CD8-positive, alpha-beta memory T cell (primary cell): ENCODE data around the gene NUBP1. TPM values are rescaled to one million over a fixed set of nuclear protein-coding genes. Genes with fewer than 3 reads are reported as not detected.

Experiments used
- CTCF ChIA-PET: fragments of 350-600 bp; sonication (Branson Sonifier 250); formaldehyde crosslinking; loops from one replicate; lab custom pipeline; 2021; ENCODE audit warnings: antibody characterized with exemption; lab: Charles Lee
- POLR2A ChIA-PET: fragments of 350-600 bp; sonication (Branson Sonifier 250); formaldehyde crosslinking; loops from one replicate; lab custom pipeline; 2021; ENCODE audit warnings: antibody characterized with exemption; lab: Charles Lee
- DNase-seq, 5 donors: peaks; one replicate each; pipeline versions ENCODE4 v3.0.0 to v3.0.0-alpha.2; 2020 to 2022; ENCODE audit warnings: mixed read lengths in 1 of 5
- H3K27ac ChIP-seq: one replicate; pipeline ENCODE4 v1.7.0; 2013; ENCODE audit warnings: low read depth, mild to moderate bottlenecking, low read length, moderate library complexity
- H3K27me3 ChIP-seq: 2 replicates; pipeline ENCODE4 v1.7.0; 2013; ENCODE audit warnings: low read length, mild to moderate bottlenecking; ENCODE audit not compliant: insufficient read depth, poor library complexity, severe bottlenecking
- H3K36me3 ChIP-seq: 2 replicates; pipeline ENCODE4 v1.7.0; 2013; ENCODE audit warnings: mild to moderate bottlenecking, low read length, moderate library complexity; ENCODE audit not compliant: insufficient read depth
- H3K4me1 ChIP-seq: 2 replicates; pipeline ENCODE4 v1.7.0; 2013; ENCODE audit warnings: mild to moderate bottlenecking, low read length, moderate library complexity; ENCODE audit not compliant: insufficient read depth
- H3K4me3 ChIP-seq: 2 replicates; pipeline ENCODE4 v1.7.0; 2013; ENCODE audit warnings: mild to moderate bottlenecking, low read length
- H3K9me3 ChIP-seq: 2 replicates; pipeline ENCODE4 v1.7.0; 2013; ENCODE audit warnings: mild to moderate bottlenecking, low read length
- H3K27ac Mint-ChIP-seq, 8 donors: one replicate each; pipeline ENCODE4 v1.8.0; 2020 to 2021; ENCODE audit warnings: mixed read lengths in 8 of 8, mild to moderate bottlenecking in 6 of 8, inconsistent platforms in 3 of 8, moderate library complexity in 3 of 8
- H3K27me3 Mint-ChIP-seq, 2 donors: one replicate each; pipeline ENCODE4 v1.8.0; 2020 to 2021; ENCODE audit warnings: mixed read lengths in 2 of 2, mild to moderate bottlenecking in 1 of 2, moderate library complexity in 1 of 2
- H3K36me3 Mint-ChIP-seq, 3 donors: one replicate each; pipeline ENCODE4 v1.8.0; 2020 to 2021; ENCODE audit warnings: mixed read lengths in 3 of 3, inconsistent platforms in 1 of 3, mild to moderate bottlenecking in 1 of 3
- H3K4me1 Mint-ChIP-seq, 3 donors: one replicate each; pipeline ENCODE4 v1.8.0; 2020 to 2021; ENCODE audit warnings: mixed read lengths in 3 of 3, inconsistent platforms in 1 of 3, mild to moderate bottlenecking in 1 of 3
- H3K4me3 Mint-ChIP-seq, 7 donors: one replicate each; pipeline ENCODE4 v1.8.0; 2020 to 2021; ENCODE audit warnings: mixed read lengths in 7 of 7, mild to moderate bottlenecking in 6 of 7, moderate library complexity in 4 of 7, inconsistent platforms in 2 of 7
- H3K9me3 Mint-ChIP-seq, 5 donors: one replicate each; pipeline ENCODE4 v1.8.0; 2020 to 2022; ENCODE audit warnings: mixed read lengths in 5 of 5, mild to moderate bottlenecking in 3 of 5, moderate library complexity in 2 of 5, inconsistent platforms in 1 of 5
- polyA plus RNA-seq: library from polyadenylated mRNA; unstranded; fragments of 300-500 nt; fragmentation: Illumina TruSeq; gene quantifications from one replicate; pipeline ENCODE4 v1.2.3, GENCODE V29; 2021
- total RNA-seq, 2 experiments: library from RNA; stranded (reverse); gene quantifications; one replicate each; pipeline ENCODE4 v1.2.3, GENCODE V29; 2021

Gene NUBP1
- total and polyA plus RNA-seq, 3 experiments from 2014 or later: 30.9 to 43.5 (median 41.3) TPM

GRCh38 chr16:10752843-10753523 lies 9.3 kb downstream of the NUBP1 start:
- Mint-ChIP-seq H3K4me3 (no peak overlapping the region), H3K9me3 (no peaks in the 10 kb centered on the region), H3K36me3 (peaks cover 18 to 86% (median 25%) of the 10 kb centered on the region in 3 donors), H3K27me3 (peaks cover 0 to 1% of the 10 kb centered on the region in 2 donors), H3K4me1 (peaks cover 0 to 2% (median 0%) of the 10 kb centered on the region in 3 donors), H3K27ac (no peak overlapping the region)
- peaks cover 38% of the 10 kb centered on the region for H3K36me3 ChIP-seq
- no peak overlapping the region for H3K4me3 ChIP-seq
- no peaks in the 10 kb centered on the region for H3K9me3 ChIP-seq
- CTCF ChIA-PET: interaction anchor here (1.0 kb wide), 1 partner anchor 9 kb away, joined by 3 read pairs; no protein-coding TSS in a partner anchor
- H3K27me3 ChIP-seq: no peaks in the 10 kb centered on the region
- DNase-seq: no peak
- no peaks in the 10 kb centered on the region for H3K4me1 ChIP-seq
- POLR2A ChIA-PET: interaction anchor here (0.5 kb wide), 1 partner anchor 16 kb away, joined by 4 read pairs; no protein-coding TSS in a partner anchor
- no peak overlapping the region for H3K27ac ChIP-seq

- peaks cover 0 to 2% (median 0%) of the 10 kb centered on the region in 3 donors for H3K4me1 Mint-ChIP-seq
- peaks cover 40% of the 10 kb centered on the region for H3K36me3 ChIP-seq
- no peaks in the 10 kb centered on the region for H3K4me1 ChIP-seq
- H3K27me3 Mint-ChIP-seq: peaks cover 0 to 1% of the 10 kb centered on the region in 2 donors
- ChIA-PET POLR2A (no interaction called here), CTCF (no interaction called here)
- no peaks in the 10 kb centered on the region for H3K9me3 ChIP-seq
- H3K36me3 Mint-ChIP-seq: peaks cover 12 to 86% (median 20%) of the 10 kb centered on the region in 3 donors
- H3K27ac Mint-ChIP-seq: no peak overlapping the region
- no peak for DNase-seq
- no peaks in the 10 kb centered on the region for H3K9me3 Mint-ChIP-seq
- no peak overlapping the region for H3K27ac ChIP-seq
- H3K27me3 ChIP-seq: no peaks in the 10 kb centered on the region
- H3K4me3 Mint-ChIP-seq: no peak overlapping the region
- H3K4me3 ChIP-seq: no peak overlapping the region
These were observed 10.0 kb downstream of the NUBP1 start for GRCh38 chr16:10753670-10754069.

GRCh38 chr16:10754941-10755340 lies 11.3 kb downstream of the NUBP1 start:
- Mint-ChIP-seq H3K27me3 (peaks cover 0 to 1% of the 10 kb centered on the region in 2 donors), H3K4me3 (no peak overlapping the region), H3K4me1 (peaks cover 0 to 2% (median 0%) of the 10 kb centered on the region in 3 donors), H3K9me3 (no peaks in the 10 kb centered on the region), H3K27ac (no peak overlapping the region), H3K36me3 (peaks cover 14 to 88% (median 28%) of the 10 kb centered on the region in 3 donors)
- Histone ChIP-seq H3K27ac (no peak overlapping the region), H3K9me3 (no peaks in the 10 kb centered on the region), H3K4me3 (no peak overlapping the region), H3K4me1 (no peaks in the 10 kb centered on the region), H3K27me3 (no peaks in the 10 kb centered on the region), H3K36me3 (peaks cover 51% of the 10 kb centered on the region)
- ChIA-PET POLR2A (no interaction called here), CTCF (no interaction called here)
- DNase-seq: no peak

- CTCF ChIA-PET: no interaction called here
- Histone ChIP-seq H3K4me1 (no peaks in the 10 kb centered on the region), H3K36me3 (peaks cover 52% of the 10 kb centered on the region), H3K4me3 (no peak overlapping the region), H3K27me3 (no peaks in the 10 kb centered on the region), H3K27ac (no peak overlapping the region), H3K9me3 (no peaks in the 10 kb centered on the region)
- Mint-ChIP-seq H3K36me3 (peaks cover 23 to 91% (median 28%) of the 10 kb centered on the region in 3 donors), H3K27ac (no peak overlapping the region), H3K9me3 (no peaks in the 10 kb centered on the region), H3K27me3 (peaks cover 0 to 1% of the 10 kb centered on the region in 2 donors), H3K4me1 (no peaks in the 10 kb centered on the region), H3K4me3 (no peak overlapping the region)
- POLR2A ChIA-PET: no interaction called here
- DNase-seq: no peak
These were observed 12.9 kb downstream of the NUBP1 start for GRCh38 chr16:10756574-10756973.

GRCh38 chr16:10760858-10761257 lies 17.2 kb downstream of the NUBP1 start:
- H3K9me3 Mint-ChIP-seq: no peaks in the 10 kb centered on the region
- no peaks in the 10 kb centered on the region for H3K27me3 Mint-ChIP-seq
- H3K27ac Mint-ChIP-seq: no peak overlapping the region
- CTCF ChIA-PET: no interaction called here
- H3K9me3 ChIP-seq: no peaks in the 10 kb centered on the region
- peaks cover 12% of the 10 kb centered on the region for H3K4me1 ChIP-seq
- peaks cover 52% of the 10 kb centered on the region for H3K36me3 ChIP-seq
- no peak overlapping the region for H3K4me3 Mint-ChIP-seq
- H3K27me3 ChIP-seq: no peaks in the 10 kb centered on the region
- no peak for DNase-seq
- POLR2A ChIA-PET: no interaction called here
- H3K27ac ChIP-seq: no peak overlapping the region
- peaks cover 26 to 27% (median 26%) of the 10 kb centered on the region in 3 donors for H3K4me1 Mint-ChIP-seq
- peaks cover 24 to 91% (median 25%) of the 10 kb centered on the region in 3 donors for H3K36me3 Mint-ChIP-seq
- H3K4me3 ChIP-seq: no peak overlapping the region

- H3K27ac Mint-ChIP-seq: no peak overlapping the region
- Histone ChIP-seq H3K9me3 (no peaks in the 10 kb centered on the region), H3K27ac (no peak overlapping the region), H3K4me1 (peaks cover 18% of the 10 kb centered on the region), H3K36me3 (peaks cover 52% of the 10 kb centered on the region), H3K4me3 (no peak overlapping the region), H3K27me3 (no peaks in the 10 kb centered on the region)
- H3K9me3 Mint-ChIP-seq: no peaks in the 10 kb centered on the region
- POLR2A ChIA-PET: no interaction called here
- no peaks in the 10 kb centered on the region for H3K27me3 Mint-ChIP-seq
- no peak for DNase-seq
- peaks cover 31 to 32% (median 31%) of the 10 kb centered on the region in 3 donors for H3K4me1 Mint-ChIP-seq
- CTCF ChIA-PET: no interaction called here
- peaks cover 24 to 91% (median 25%) of the 10 kb centered on the region in 3 donors for H3K36me3 Mint-ChIP-seq
- no peak overlapping the region for H3K4me3 Mint-ChIP-seq
These were observed 17.7 kb downstream of the NUBP1 start for GRCh38 chr16:10761373-10761772.

GRCh38 chr16:10762336-10763016 lies 18.8 kb downstream of the NUBP1 start:
- Mint-ChIP-seq H3K4me1 (peaks cover 33 to 34% (median 33%) of the 10 kb centered on the region in 3 donors), H3K36me3 (peaks cover 23 to 85% (median 24%) of the 10 kb centered on the region in 3 donors), H3K27me3 (no peaks in the 10 kb centered on the region), H3K4me3 (no peak overlapping the region), H3K9me3 (no peaks in the 10 kb centered on the region), H3K27ac (peak overlapping the region in 1 of 8 donors; percentile 84)
- Histone ChIP-seq H3K9me3 (no peaks in the 10 kb centered on the region), H3K27me3 (no peaks in the 10 kb centered on the region), H3K36me3 (peaks cover 49% of the 10 kb centered on the region), H3K27ac (no peak overlapping the region), H3K4me3 (no peak overlapping the region), H3K4me1 (peaks cover 20% of the 10 kb centered on the region)
- no peak for DNase-seq
- ChIA-PET POLR2A (no interaction called here), CTCF (no interaction called here)

GRCh38 chr16:10763456-10763855 lies 19.8 kb downstream of the NUBP1 start:
- peaks cover 24 to 82% (median 26%) of the 10 kb centered on the region in 3 donors for H3K36me3 Mint-ChIP-seq
- CTCF ChIA-PET: no interaction called here

More at GRCh38 chr16:10763456-10763855, 19.8 kb downstream of the NUBP1 start:
- no peak overlapping the region for H3K27ac ChIP-seq
- H3K27ac Mint-ChIP-seq: peak overlapping the region in 2 of 8 donors; percentile 41 to 97
- peaks cover 39% of the 10 kb centered on the region for H3K36me3 ChIP-seq
- H3K9me3 Mint-ChIP-seq: no peaks in the 10 kb centered on the region
- H3K27me3 Mint-ChIP-seq: no peaks in the 10 kb centered on the region
- peak overlapping the region in 3 of 7 donors; percentile 11 to 63 (median 38) for H3K4me3 Mint-ChIP-seq
- H3K9me3 ChIP-seq: no peaks in the 10 kb centered on the region
- H3K27me3 ChIP-seq: no peaks in the 10 kb centered on the region
- H3K4me1 Mint-ChIP-seq: peaks cover 33 to 34% (median 33%) of the 10 kb centered on the region in 3 donors
- peaks cover 20% of the 10 kb centered on the region for H3K4me1 ChIP-seq
- POLR2A ChIA-PET: no interaction called here
- H3K4me3 ChIP-seq: no peak overlapping the region
- no peak for DNase-seq
